Lower leg skin (tissue), 4 donors: Measurements from ENCODE around the gene C14orf180. TPM values are rescaled to one million over a fixed set of nuclear protein-coding genes. Genes with fewer than 3 reads are reported as not detected.

Experiments
- DNase-seq, 2 donors: peaks; one replicate each; pipeline ENCODE4 v3.0.0-alpha.2; 2019; ENCODE audit warnings: low spot score in 2 of 2
- H3K4me3 ChIP-seq: fragments of 200-600 bp; sonication (generic); 2 replicates; pipeline ENCODE4 v1.5.1; 2017; ENCODE audit warnings: mild to moderate bottlenecking, low read depth; ENCODE audit not compliant: poor library complexity, severe bottlenecking
- CTCF ChIP-seq, 3 donors: fragments of 450-650 bp; IDR thresholded peaks; one replicate each; pipeline ENCODE4 v1.5.1; 2016; ENCODE audit warnings: antibody characterized with exemption in 3 of 3, mild to moderate bottlenecking in 3 of 3, moderate library complexity in 2 of 3
- POLR2A ChIP-seq, 2 donors: fragments of 450-650 bp; IDR thresholded peaks; one replicate each; pipeline ENCODE4 v1.6.1; 2016 to 2017; ENCODE audit warnings: antibody characterized with exemption in 2 of 2, mild to moderate bottlenecking in 1 of 2, moderate library complexity in 1 of 2
- WGBS, 2 donors: methylation state at CpG; one replicate each; pipeline ENCODE4 v1.1.5; 2018; 5-methylcytosine and 5-hydroxymethylcytosine counted together
- intact Hi-C: fragments of 100-400 bp; cut with DNase I; formaldehyde crosslinking; loops from one replicate; pipeline ENCODE4 v1.15.0; 2023; ENCODE audit warnings: low total_unique reads
- total RNA-seq, 4 donors: library from RNA; depleted of rRNA; stranded (reverse); fragments of >200 nt; gene quantifications; one replicate each; pipeline ENCODE4 v1.1.0, GENCODE V29; 2016

Gene C14orf180
- total RNA-seq, 4 donors from 2014 or later: 0.98 TPM; not detected in 3

DNA sequence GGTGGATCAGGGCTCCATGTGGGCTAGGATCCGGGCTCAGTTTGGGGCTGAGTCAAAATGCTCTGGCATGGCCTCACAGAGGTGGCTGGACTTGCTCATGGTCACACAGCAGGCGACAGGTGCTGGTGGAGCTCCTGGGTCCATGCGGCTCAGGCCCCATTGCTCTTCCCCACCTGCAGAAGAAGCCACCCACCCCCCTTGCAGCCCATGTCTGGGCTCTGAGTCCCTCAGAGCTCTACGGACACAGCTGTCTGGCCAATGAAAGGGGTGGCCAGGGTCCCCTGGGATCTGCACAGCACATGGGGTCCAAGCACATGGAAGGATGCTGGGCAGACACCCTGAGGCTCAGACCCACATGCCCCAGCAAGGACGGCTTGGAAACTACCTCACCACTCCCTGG is 17.0 kb upstream of the C14orf180 start:
- H3K4me3 ChIP-seq: no peak overlapping the region
- no peak for DNase-seq
- WGBS, 2 donors: 83 to 84% methylated on average over 1 to 5 of the region's 5 CpGs
- no peak for TF ChIP-seq POLR2A (IDR thresholded peaks at IDR 0.05)
- no peak for TF ChIP-seq CTCF (IDR thresholded peaks at IDR 0.05)
- intact Hi-C loops: loop anchor here (5.0 kb wide), 2 partner anchors 425 to 475 kb away; partner anchors contain the start of genes ASPG and KIF26A

- DNase-seq: no peak
- WGBS, 2 donors: 41 to 58% methylated on average over 9 to 11 of the region's 15 CpGs
- intact Hi-C loops: loop anchor here (5.0 kb wide), 2 partner anchors 426 to 476 kb away; partner anchors contain the start of genes ASPG and KIF26A
- H3K4me3 ChIP-seq: no peak overlapping the region
- no peak for TF ChIP-seq POLR2A (IDR thresholded peaks at IDR 0.05)
- TF ChIP-seq CTCF (IDR thresholded peaks at IDR 0.05): no peak
Observed at GRCh38 chr14:104563191-104563741, 16.3 kb upstream of the C14orf180 start.

DNA sequence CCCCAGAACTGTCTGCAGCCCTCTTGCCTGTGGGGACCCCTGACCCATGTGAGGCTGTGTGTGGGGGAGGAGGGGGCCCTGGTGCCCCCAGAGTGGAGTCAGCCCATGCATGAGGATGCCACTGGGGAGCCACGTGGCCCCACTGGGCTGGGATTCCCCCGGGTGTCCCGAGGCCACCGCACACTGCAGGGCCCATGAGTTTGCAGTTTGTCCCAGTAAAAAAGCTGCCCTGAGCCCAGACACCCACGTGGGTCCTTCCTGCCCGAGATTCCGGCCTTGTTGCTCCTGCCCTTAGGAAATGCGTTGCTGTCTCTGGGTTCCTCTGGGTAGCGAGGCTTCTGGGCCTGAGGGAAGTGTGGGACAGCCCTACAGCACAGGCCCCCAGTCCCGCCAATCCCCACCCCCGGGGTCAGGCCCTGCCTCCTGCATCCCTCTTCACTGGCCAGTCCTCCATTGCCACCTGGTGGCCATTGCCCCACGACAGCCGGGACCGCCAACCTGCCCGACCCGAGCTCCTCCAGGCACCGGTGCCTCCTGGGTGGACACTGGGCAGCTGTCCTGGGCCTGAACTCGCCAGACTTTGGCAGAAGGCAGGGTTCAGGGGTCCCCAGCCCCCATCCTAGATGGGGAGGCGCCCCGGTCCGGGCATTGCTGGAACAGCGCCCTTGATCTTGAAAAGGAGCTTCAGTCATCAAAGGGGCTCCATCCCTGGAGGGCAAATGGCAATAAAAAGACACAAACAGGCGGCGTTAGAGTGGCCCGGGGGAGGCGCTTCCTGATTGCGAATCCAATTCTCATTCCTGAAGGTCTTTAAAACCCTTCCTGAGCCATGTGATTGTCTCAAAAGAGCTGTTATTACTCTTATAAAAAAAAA is 15.6 kb upstream of the C14orf180 start:
- intact Hi-C loops: loop anchor here (5.0 kb wide), 2 partner anchors 427 to 477 kb away; partner anchors contain the start of genes ASPG and KIF26A
- DNase-seq: peak; percentile 43 to 92
- TF ChIP-seq CTCF (IDR thresholded peaks at IDR 0.05): peak in 1 of 3 donors; percentile 39
- TF ChIP-seq POLR2A (IDR thresholded peaks at IDR 0.05): no peak
- 4 to 6% methylated on average over 24 to 26 of the region's 27 CpGs for WGBS, 2 donors
- H3K4me3 ChIP-seq: no peak overlapping the region

DNA sequence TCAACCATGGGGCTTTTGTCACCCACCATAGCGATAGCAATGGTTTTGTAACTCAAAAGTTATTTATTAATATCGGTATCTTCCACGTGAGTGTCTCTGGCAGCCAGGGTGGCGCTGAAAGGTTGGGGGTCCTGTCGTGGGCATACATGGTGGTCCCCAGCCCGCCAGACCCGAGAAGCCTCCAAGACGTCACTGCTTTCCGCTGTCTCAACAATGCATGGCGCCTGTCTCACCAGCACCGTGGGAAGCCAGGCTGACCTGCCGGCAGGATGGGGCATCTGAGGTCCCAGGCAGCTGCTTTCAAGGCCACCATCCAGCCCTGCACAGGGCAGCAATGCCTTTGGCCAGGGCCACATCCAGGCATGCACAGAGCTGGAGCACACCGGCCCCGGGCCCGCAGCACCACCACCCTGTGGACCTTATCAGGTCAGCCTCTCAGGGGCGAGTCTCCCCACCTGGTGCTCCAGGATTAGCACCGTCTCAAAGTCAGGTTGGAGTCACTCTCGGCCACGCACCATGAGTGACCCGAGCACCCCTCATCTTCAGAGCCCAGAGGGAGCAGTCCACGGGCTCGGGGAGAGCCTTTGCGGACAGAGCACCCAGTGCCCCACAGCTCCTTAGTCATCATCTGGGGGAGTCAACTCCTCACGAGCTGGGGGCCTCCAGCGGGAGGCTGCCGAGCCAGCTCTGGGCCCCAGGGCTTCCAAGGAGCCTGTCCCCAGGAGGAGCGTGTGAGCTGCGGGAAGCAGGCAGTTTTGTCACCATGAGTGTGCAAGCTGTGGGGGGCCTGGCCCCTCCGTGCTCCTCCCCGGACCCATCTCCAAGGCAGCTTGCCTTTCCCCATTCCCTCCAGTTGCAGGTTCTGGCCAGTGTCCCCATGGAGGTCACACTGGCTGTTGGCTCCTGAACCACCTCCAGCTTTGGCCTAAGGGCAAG is 14.6 kb upstream of the C14orf180 start:
- no peak overlapping the region for H3K4me3 ChIP-seq
- DNase-seq: no peak
- intact Hi-C loops: loop anchor here (5.0 kb wide), 2 partner anchors 428 to 478 kb away; partner anchors contain the start of genes ASPG and KIF26A
- WGBS, 2 donors: 68 to 76% methylated on average over 16 to 19 of the region's 30 CpGs
- TF ChIP-seq CTCF (IDR thresholded peaks at IDR 0.05): no peak
- TF ChIP-seq POLR2A (IDR thresholded peaks at IDR 0.05): no peak

- intact Hi-C loops: no loop called here
- no peak for DNase-seq
- H3K4me3 ChIP-seq: no peak overlapping the region
- TF ChIP-seq POLR2A (IDR thresholded peaks at IDR 0.05): no peak
- no peak for TF ChIP-seq CTCF (IDR thresholded peaks at IDR 0.05)
- 34 to 37% methylated on average over 26 of the region's 27 CpGs for WGBS, 2 donors
Observed at GRCh38 chr14:104567141-104567956, 12.2 kb upstream of the C14orf180 start.
